ENCODE results near the gene WDR19.

- TF ChIP-seq CTCF (IDR thresholded peaks at IDR 0.05), result no peak
- TF ChIP-seq ZFX (IDR thresholded peaks at IDR 0.05; ENCODE audit: borderline replicate concordance), result no peak
These were observed 142.1 kb downstream of the WDR19 start for GRCh38 chr4:39324446-39324845.

Data from 22Rv1 (cell line).